Astrocyte (in vitro differentiated cells and primary cell): Measurements from ENCODE around the gene TPPP2. TPM values are rescaled to one million over a fixed set of nuclear protein-coding genes. Genes with fewer than 3 reads are reported as not detected.

Source experiments
- DNase-seq: peaks from one replicate; pipeline ENCODE4 v3.0.0-alpha.2; 2010; ENCODE audit warnings: low read depth
- FAIRE-seq: peaks from 2 replicates; lab custom pipeline; 2011; peaks lifted over from hg19 to GRCh38; lab: Jason Lieb, UNC
- H2AFZ ChIP-seq: 2 replicates; pipeline ENCODE4 v1.6.0; 2012; ENCODE audit warnings: low read depth, low read length, inconsistent platforms
- H3K27ac ChIP-seq: 2 replicates; pipeline ENCODE4 v1.5.1; 2011; ENCODE audit warnings: low read depth, low read length, inconsistent platforms
- H3K27me3 ChIP-seq: 2 replicates; pipeline ENCODE4 v1.6.0; 2011; ENCODE audit warnings: low read length, inconsistent platforms; ENCODE audit not compliant: insufficient read depth
- H3K36me3 ChIP-seq: 2 replicates; pipeline ENCODE4 v1.5.1; 2011; ENCODE audit warnings: low read length, inconsistent platforms; ENCODE audit not compliant: insufficient read depth
- H3K4me1 ChIP-seq: 2 replicates; pipeline ENCODE4 v1.5.1; 2011; ENCODE audit warnings: low read length, inconsistent platforms; ENCODE audit not compliant: insufficient read depth
- H3K4me2 ChIP-seq: 2 replicates; pipeline ENCODE4 v1.6.0; 2012; ENCODE audit warnings: low read length, inconsistent platforms
- H3K4me3 ChIP-seq: 2 replicates; pipeline ENCODE4 v1.5.1; 2011; ENCODE audit warnings: low read depth, mild to moderate bottlenecking, low read length, inconsistent platforms; ENCODE audit not compliant: insufficient read depth
- H3K79me2 ChIP-seq: 2 replicates; pipeline ENCODE4 v1.6.0; 2012; ENCODE audit warnings: mild to moderate bottlenecking, low read length, inconsistent platforms; ENCODE audit not compliant: insufficient read depth
- H3K9ac ChIP-seq: 2 replicates; pipeline ENCODE4 v1.6.0; 2012; ENCODE audit warnings: mild to moderate bottlenecking, low read length, inconsistent platforms
- H3K9me3 ChIP-seq: 2 replicates; pipeline ENCODE4 v1.5.1; 2012; ENCODE audit warnings: low read depth, mild to moderate bottlenecking, low read length, inconsistent platforms; ENCODE audit not compliant: insufficient read depth
- H4K20me1 ChIP-seq: 2 replicates; pipeline ENCODE4 v1.6.0; 2012; ENCODE audit warnings: low read length, inconsistent platforms; ENCODE audit not compliant: insufficient read depth
- H3K27ac Mint-ChIP-seq: one replicate; pipeline ENCODE4 v1.8.0; 2021; ENCODE audit warnings: mild to moderate bottlenecking, mixed read lengths; ENCODE audit not compliant: unreplicated experiment
- H3K27me3 Mint-ChIP-seq: one replicate; pipeline ENCODE4 v1.8.0; 2021; ENCODE audit warnings: low read depth, mixed read lengths; ENCODE audit not compliant: unreplicated experiment
- H3K36me3 Mint-ChIP-seq: one replicate; pipeline ENCODE4 v1.8.0; 2021; ENCODE audit warnings: low read depth, mixed read lengths; ENCODE audit not compliant: unreplicated experiment
- H3K4me1 Mint-ChIP-seq: one replicate; pipeline ENCODE4 v1.8.0; 2021; ENCODE audit warnings: low read depth, mixed read lengths; ENCODE audit not compliant: unreplicated experiment
- H3K4me3 Mint-ChIP-seq: one replicate; pipeline ENCODE4 v1.8.0; 2021; ENCODE audit warnings: mild to moderate bottlenecking, moderate library complexity, mixed read lengths; ENCODE audit not compliant: unreplicated experiment
- H3K9me3 Mint-ChIP-seq: one replicate; pipeline ENCODE4 v1.8.0; 2021; ENCODE audit warnings: mild to moderate bottlenecking, mixed read lengths; ENCODE audit not compliant: unreplicated experiment
- EZH2 ChIP-seq: IDR thresholded peaks from 2 replicates; pipeline ENCODE4 v1.6.1; 2012; ENCODE audit warnings: mild to moderate bottlenecking, low read length, inconsistent platforms; ENCODE audit not compliant: insufficient read depth
- total RNA-seq: library from RNA; stranded (reverse); gene quantifications from 2 replicates; pipeline ENCODE4 v1.2.1, GENCODE V29; 2021
- TF ChIP-seq, protein P1 (sequence below): IDR thresholded peaks from 2 replicates; pipeline ENCODE4 v1.5.1; 2011; ENCODE audit warnings: low read depth, mild to moderate bottlenecking, inconsistent platforms, low read length, moderate library complexity; ENCODE audit not compliant: insufficient read depth

The TPPP2 gene
- total RNA-seq, 1 donor from 2014 or later: not detected

DNA sequence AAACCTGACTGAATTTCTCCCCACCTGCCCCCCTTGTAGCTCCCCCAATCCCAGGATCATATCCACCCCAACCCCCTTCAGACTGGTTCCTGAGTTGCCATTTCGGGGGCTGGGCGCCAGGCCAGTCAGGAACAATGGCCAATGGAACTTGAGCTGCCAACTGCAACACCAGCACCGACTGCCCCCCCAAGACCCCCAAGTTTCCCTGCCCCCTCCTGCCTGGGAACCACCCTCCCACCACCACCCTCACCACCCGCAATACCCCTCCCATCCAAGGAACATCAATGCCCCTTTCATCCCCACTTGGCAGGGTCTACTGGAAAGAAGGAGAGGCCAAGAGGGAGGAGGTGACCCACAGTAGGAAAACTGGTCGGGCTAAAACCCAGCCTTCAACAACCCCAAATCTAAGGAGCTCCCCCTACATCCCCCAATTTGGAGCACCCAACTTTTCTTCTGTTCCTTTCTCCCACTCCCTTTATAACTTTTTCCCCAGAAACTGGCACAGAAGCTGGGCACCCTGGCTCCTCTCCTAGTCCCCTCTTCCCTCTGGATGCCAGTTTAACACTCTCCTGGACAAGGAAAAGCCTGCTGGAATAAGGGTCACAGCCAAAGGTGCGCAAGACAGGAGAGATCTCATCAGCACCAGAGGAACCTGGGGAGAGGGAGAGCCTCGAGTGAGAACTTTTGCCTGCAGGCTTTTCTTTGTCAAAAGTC is 3.6 kb upstream of the TPPP2 start:
- Histone ChIP-seq H3K36me3 (no peaks in the 10 kb centered on the region), H3K4me3 (no peak overlapping the region), H3K27ac (no peak overlapping the region), H3K27me3 (peaks cover 23% of the 10 kb centered on the region), H3K4me1 (peaks cover 7% of the 10 kb centered on the region), H3K79me2 (no peaks in the 10 kb centered on the region), H4K20me1 (no peaks in the 10 kb centered on the region), H3K4me2 (no peak overlapping the region), H3K9me3 (no peaks in the 10 kb centered on the region), H2AFZ (no peak overlapping the region), H3K9ac (no peak overlapping the region)
- Mint-ChIP-seq H3K9me3 (peaks cover 5% of the 10 kb centered on the region), H3K4me3 (peak overlapping the region; percentile 59), H3K36me3 (peaks cover 4% of the 10 kb centered on the region), H3K27me3 (peaks cover 42% of the 10 kb centered on the region), H3K4me1 (peaks cover 13% of the 10 kb centered on the region), H3K27ac (no peak overlapping the region)
- DNase-seq: no peak
- no peak for FAIRE-seq
- TF ChIP-seq, protein P1, sequence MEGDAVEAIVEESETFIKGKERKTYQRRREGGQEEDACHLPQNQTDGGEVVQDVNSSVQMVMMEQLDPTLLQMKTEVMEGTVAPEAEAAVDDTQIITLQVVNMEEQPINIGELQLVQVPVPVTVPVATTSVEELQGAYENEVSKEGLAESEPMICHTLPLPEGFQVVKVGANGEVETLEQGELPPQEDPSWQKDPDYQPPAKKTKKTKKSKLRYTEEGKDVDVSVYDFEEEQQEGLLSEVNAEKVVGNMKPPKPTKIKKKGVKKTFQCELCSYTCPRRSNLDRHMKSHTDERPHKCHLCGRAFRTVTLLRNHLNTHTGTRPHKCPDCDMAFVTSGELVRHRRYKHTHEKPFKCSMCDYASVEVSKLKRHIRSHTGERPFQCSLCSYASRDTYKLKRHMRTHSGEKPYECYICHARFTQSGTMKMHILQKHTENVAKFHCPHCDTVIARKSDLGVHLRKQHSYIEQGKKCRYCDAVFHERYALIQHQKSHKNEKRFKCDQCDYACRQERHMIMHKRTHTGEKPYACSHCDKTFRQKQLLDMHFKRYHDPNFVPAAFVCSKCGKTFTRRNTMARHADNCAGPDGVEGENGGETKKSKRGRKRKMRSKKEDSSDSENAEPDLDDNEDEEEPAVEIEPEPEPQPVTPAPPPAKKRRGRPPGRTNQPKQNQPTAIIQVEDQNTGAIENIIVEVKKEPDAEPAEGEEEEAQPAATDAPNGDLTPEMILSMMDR: no peak
- no peak for TF ChIP-seq EZH2

DNA sequence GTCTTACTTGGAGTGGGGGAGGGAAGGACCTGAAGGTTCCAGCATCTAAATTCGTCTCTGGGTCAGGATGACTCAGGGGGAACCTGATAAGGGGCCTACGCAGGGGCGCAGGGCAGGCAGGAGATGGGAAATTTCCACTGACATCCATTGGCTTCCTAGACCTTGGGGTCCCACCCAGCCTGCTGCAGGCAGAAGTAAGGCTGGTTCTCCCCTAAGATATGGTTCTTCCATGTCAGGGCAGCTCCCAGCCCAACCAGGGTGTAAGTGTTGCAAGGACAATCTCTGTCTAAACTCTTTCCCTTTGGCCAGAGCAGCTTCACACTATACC is 3.1 kb upstream of the TPPP2 start:
- H3K9me3 ChIP-seq: no peaks in the 10 kb centered on the region
- no peaks in the 10 kb centered on the region for H3K36me3 ChIP-seq
- H3K79me2 ChIP-seq: no peaks in the 10 kb centered on the region
- no peak overlapping the region for H3K27ac Mint-ChIP-seq
- DNase-seq (no peak), FAIRE-seq (no peak)
- H3K4me1 Mint-ChIP-seq: peaks cover 13% of the 10 kb centered on the region
- no peaks in the 10 kb centered on the region for H4K20me1 ChIP-seq
- no peak overlapping the region for H3K27ac ChIP-seq
- H3K9me3 Mint-ChIP-seq: peaks cover 6% of the 10 kb centered on the region
- TF ChIP-seq EZH2: no peak
- TF ChIP-seq, protein P1: no peak
- no peak overlapping the region for H2AFZ ChIP-seq
- no peak overlapping the region for H3K4me3 Mint-ChIP-seq
- peaks cover 7% of the 10 kb centered on the region for H3K4me1 ChIP-seq
- H3K27me3 ChIP-seq: peaks cover 20% of the 10 kb centered on the region
- H3K4me2 ChIP-seq: no peak overlapping the region
- H3K4me3 ChIP-seq: no peak overlapping the region
- H3K36me3 Mint-ChIP-seq: peaks cover 3% of the 10 kb centered on the region
- H3K9ac ChIP-seq: no peak overlapping the region
- H3K27me3 Mint-ChIP-seq: peaks cover 43% of the 10 kb centered on the region

DNA sequence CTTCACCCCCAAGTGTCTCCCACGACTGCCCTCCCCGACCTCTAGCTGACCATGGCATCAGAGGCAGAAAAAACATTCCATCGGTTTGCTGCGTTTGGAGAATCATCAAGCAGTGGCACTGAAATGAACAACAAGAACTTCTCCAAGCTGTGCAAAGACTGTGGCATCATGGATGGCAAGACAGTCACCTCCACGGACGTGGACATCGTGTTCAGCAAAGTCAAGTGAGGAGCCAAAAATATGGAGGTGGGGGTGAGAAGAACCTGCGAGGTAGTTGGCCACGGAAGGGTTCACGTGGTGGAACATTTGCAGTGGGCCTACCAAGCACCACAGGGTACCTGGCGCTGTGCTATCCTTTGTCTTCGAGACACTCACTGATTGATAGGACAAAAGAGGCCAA is 514 bp downstream of the TPPP2 start:
- Mint-ChIP-seq H3K36me3 (no peaks in the 10 kb centered on the region), H3K27me3 (peaks cover 49% of the 10 kb centered on the region), H3K4me3 (no peak overlapping the region), H3K4me1 (peaks cover 9% of the 10 kb centered on the region), H3K27ac (no peak overlapping the region), H3K9me3 (peaks cover 6% of the 10 kb centered on the region)
- FAIRE-seq (no peak), DNase-seq (no peak)
- no peak overlapping the region for H2AFZ ChIP-seq
- H3K27ac ChIP-seq: no peak overlapping the region
- TF ChIP-seq, protein P1: no peak
- no peak for TF ChIP-seq EZH2
- no peak overlapping the region for H3K4me3 ChIP-seq
- no peaks in the 10 kb centered on the region for H3K79me2 ChIP-seq
- peaks cover 2% of the 10 kb centered on the region for H3K4me1 ChIP-seq
- H3K4me2 ChIP-seq: no peak overlapping the region
- H3K9ac ChIP-seq: no peak overlapping the region
- H3K27me3 ChIP-seq: peaks cover 13% of the 10 kb centered on the region
- H4K20me1 ChIP-seq: no peaks in the 10 kb centered on the region
- H3K36me3 ChIP-seq: no peaks in the 10 kb centered on the region
- no peaks in the 10 kb centered on the region for H3K9me3 ChIP-seq
